HCT116 (cell line): ENCODE results near the gene SLC37A3. TPM values are rescaled to one million over a fixed set of nuclear protein-coding genes. Genes with fewer than 3 reads are reported as not detected.

Experiments used
- ATAC-seq: fragments of 200-7000 bp; cut with Tn5 transposase; 2 replicates; pipeline ENCODE4 v1.9.1; 2020; ENCODE audit warnings: mild to moderate bottlenecking, moderate library complexity
- BruUV-seq: library from RNA; stranded (reverse); fragments of 400-500 nt; replicated peaks from 2 replicates; lab custom pipeline; 2021; lab: Mats Ljungman, UMichigan
- CTCF ChIA-PET: fragments of 300-600 bp; sonication (Branson Sonifier 250); formaldehyde crosslinking; loops from one replicate; lab custom pipeline; 2021; ENCODE audit warnings: antibody characterized with exemption; lab: Charles Lee
- POLR2A ChIA-PET: fragments of 300-600, 350-600 bp; sonication (Branson Sonifier 250); formaldehyde crosslinking; loops from one replicate; lab custom pipeline; 2021; ENCODE audit warnings: antibody characterized with exemption; lab: Charles Lee
- RAD21 ChIA-PET, 2 experiments: fragments of 300-600 bp; sonication (Branson Sonifier 250); formaldehyde crosslinking; loops; one replicate each; lab custom pipeline; 2023; ENCODE audit warnings: low total read pairs in 2 of 2; ENCODE audit not compliant: uncharacterized antibody in 2 of 2, unreplicated experiment in 2 of 2, low non-redundant PET in 1 of 2; lab: Charles Lee
- DNase-seq: peaks from one replicate; pipeline ENCODE4 v3.0.0-alpha.2; 2010; ENCODE audit warnings: low read depth, low spot score
- H2AFZ ChIP-seq: fragments of 200-600 bp; shearing (Covaris generic), sonication (generic); 2 replicates; pipeline ENCODE4 v1.6.1; 2017; ENCODE audit warnings: low read depth, mixed run types, mixed read lengths, antibody characterized with exemption, low read length; ENCODE audit not compliant: poor library complexity, severe bottlenecking
- H3K27ac ChIP-seq: 2 replicates; pipeline ENCODE4 v1.5.1; 2012; ENCODE audit warnings: low read depth, low read length
- H3K27me3 ChIP-seq: fragments of 200-600 bp; sonication (generic); 2 replicates; pipeline ENCODE4 v1.6.1; 2016; ENCODE audit warnings: mixed run types, low read length, mixed read lengths; ENCODE audit not compliant: insufficient read depth
- H3K36me3 ChIP-seq, 2 experiments: fragments of 200-500 bp in 1 of 2; fragments of 200-600 bp in 1 of 2; sonication (Bioruptor generic) in 1 of 2; sonication (generic) in 1 of 2; 2 replicates each; pipeline versions ENCODE4 v1.5.1 to v1.6.1; 2014 to 2016; ENCODE audit warnings: low read length in 2 of 2, inconsistent platforms in 1 of 2, mixed read lengths in 1 of 2, mixed run types in 1 of 2; ENCODE audit not compliant: insufficient read depth in 2 of 2, control insufficient read depth in 1 of 2
- H3K4me1 ChIP-seq, 2 experiments: fragments of 200-600 bp in 1 of 2; sonication (generic) in 1 of 2; 2 replicates each; pipeline versions ENCODE4 v1.5.1 to v1.6.1; 2012 to 2017; ENCODE audit warnings: low read length in 2 of 2, inconsistent platforms in 1 of 2, mild to moderate bottlenecking in 1 of 2, mixed read lengths in 1 of 2, mixed run types in 1 of 2, moderate library complexity in 1 of 2; ENCODE audit not compliant: insufficient read depth in 2 of 2, control insufficient read depth in 1 of 2
- H3K4me2 ChIP-seq: fragments of 200-600 bp; sonication (generic); 2 replicates; pipeline ENCODE4 v1.6.1; 2017; ENCODE audit warnings: mixed run types, low read length, mixed read lengths
- H3K4me3 ChIP-seq, 2 experiments: fragments of 200-600 bp in 1 of 2; sonication (generic) in 1 of 2; replicated peaks in 1 of 2; 2 replicates each; pipeline ENCODE4 v1.5.1; 2011 to 2016; ENCODE audit warnings: low read length in 2 of 2, control low read depth in 1 of 2, low read depth in 1 of 2, mild to moderate bottlenecking in 1 of 2, mixed read lengths in 1 of 2, mixed run types in 1 of 2
- H3K79me2 ChIP-seq: fragments of 200-600 bp; sonication (generic); 2 replicates; pipeline ENCODE4 v1.6.1; 2017; ENCODE audit warnings: mild to moderate bottlenecking, mixed run types, low read length, moderate library complexity, mixed read lengths; ENCODE audit not compliant: insufficient read depth
- H3K9ac ChIP-seq: fragments of 200-600 bp; sonication (generic); 2 replicates; pipeline ENCODE4 v1.6.1; 2016; ENCODE audit warnings: low read length, mixed read lengths
- H3K9me2 ChIP-seq: fragments of 200-600 bp; sonication (generic), shearing (Covaris generic); 2 replicates; pipeline ENCODE4 v1.6.1; 2017; ENCODE audit warnings: mixed run types, mild to moderate bottlenecking, moderate library complexity; ENCODE audit not compliant: insufficient read depth
- H3K9me3 ChIP-seq, 2 experiments: fragments of 200-500 bp in 1 of 2; fragments of 200-600 bp in 1 of 2; sonication (Bioruptor generic) in 1 of 2; sonication (generic) in 1 of 2; 2 replicates each; pipeline ENCODE4 v1.6.1; 2014 to 2017; ENCODE audit warnings: low read length in 2 of 2, mixed read lengths in 2 of 2, inconsistent platforms in 1 of 2, low read depth in 1 of 2, mild to moderate bottlenecking in 1 of 2, mixed run types in 1 of 2, moderate library complexity in 1 of 2; ENCODE audit not compliant: control insufficient read depth in 1 of 2, insufficient read depth in 1 of 2
- H4K20me1 ChIP-seq: fragments of 200-600 bp; sonication (generic), shearing (Covaris generic); 2 replicates; pipeline ENCODE4 v1.6.1; 2017; ENCODE audit warnings: mixed run types, mild to moderate bottlenecking, moderate library complexity; ENCODE audit not compliant: insufficient read depth
- ATF3 ChIP-seq: IDR thresholded peaks from 2 replicates; pipeline ENCODE4 v1.6.1; 2012
- CBX3 ChIP-seq: IDR thresholded peaks from 2 replicates; pipeline ENCODE4 v1.6.1; 2012; ENCODE audit warnings: low read depth
- CEBPB ChIP-seq: IDR thresholded peaks from 2 replicates; pipeline ENCODE4 v1.6.1; 2012; ENCODE audit warnings: low read depth
- CTCF ChIP-seq, 3 experiments: fragments of 200-600 bp in 1 of 3; sonication (generic) in 1 of 3; IDR thresholded peaks in 2 of 3; conservative IDR thresholded peaks in 1 of 3; 2 replicates each; pipeline ENCODE4 v1.5.1; 2012 to 2017; ENCODE audit warnings: low read depth in 2 of 3, low read length in 2 of 3, antibody characterized with exemption in 1 of 3, borderline replicate concordance in 1 of 3, control low read depth in 1 of 3, mild to moderate bottlenecking in 1 of 3, mixed read lengths in 1 of 3, mixed run types in 1 of 3, moderate library complexity in 1 of 3; ENCODE audit not compliant: insufficient read depth in 1 of 3
- ELF1 ChIP-seq: IDR thresholded peaks from 2 replicates; pipeline ENCODE4 v1.6.1; 2012; ENCODE audit warnings: low read depth, borderline replicate concordance
- EZH2 ChIP-seq: fragments of 200-600 bp; sonication (generic); IDR thresholded peaks from 2 replicates; pipeline ENCODE4 v1.6.1; 2017; ENCODE audit warnings: antibody characterized with exemption, mixed run types
- EZH2phosphoT487 ChIP-seq: fragments of 200-600 bp; IDR thresholded peaks from 2 replicates; pipeline ENCODE4 v1.6.1; 2018; ENCODE audit warnings: antibody characterized with exemption, borderline replicate concordance
- FOSL1 ChIP-seq: IDR thresholded peaks from 2 replicates; pipeline ENCODE4 v1.6.1; 2012; ENCODE audit warnings: low read depth
- JUND ChIP-seq: IDR thresholded peaks from 2 replicates; pipeline ENCODE4 v1.6.1; 2012
- MAX ChIP-seq: IDR thresholded peaks from 2 replicates; pipeline ENCODE4 v1.6.1; 2012
- POLR2A ChIP-seq: IDR thresholded peaks from 2 replicates; pipeline ENCODE4 v1.7.0; 2011; ENCODE audit warnings: borderline replicate concordance; ENCODE audit not compliant: insufficient read depth, insufficient read length; ENCODE audit errors: extremely low read depth
- POLR2AphosphoS5 ChIP-seq: IDR thresholded peaks from 2 replicates; pipeline ENCODE4 v1.6.1; 2011; ENCODE audit warnings: mild to moderate bottlenecking, low read depth, low read length, moderate library complexity
- RAD21 ChIP-seq: IDR thresholded peaks from 2 replicates; pipeline ENCODE4 v1.6.1; 2012; ENCODE audit warnings: low read depth, mild to moderate bottlenecking
- REST ChIP-seq: IDR thresholded peaks from 2 replicates; pipeline ENCODE4 v1.6.1; 2012; ENCODE audit warnings: low read depth
- SP1 ChIP-seq: IDR thresholded peaks from 2 replicates; pipeline ENCODE4 v1.6.1; 2012; ENCODE audit warnings: low read depth
- TCF7L2 ChIP-seq: IDR thresholded peaks from 2 replicates; pipeline ENCODE4 v1.7.0; 2011; ENCODE audit warnings: borderline replicate concordance, inconsistent platforms; ENCODE audit not compliant: insufficient read depth, insufficient read length; ENCODE audit errors: extremely low read depth
- YY1 ChIP-seq: IDR thresholded peaks from 2 replicates; pipeline ENCODE4 v1.6.1; 2011; ENCODE audit warnings: low read length, low read depth, moderate library complexity, mild to moderate bottlenecking; ENCODE audit not compliant: insufficient replicate concordance; ENCODE audit errors: extremely low read depth
- ZBTB33 ChIP-seq: IDR thresholded peaks from 2 replicates; pipeline ENCODE4 v1.6.1; 2011; ENCODE audit warnings: mild to moderate bottlenecking, low read length, moderate library complexity; ENCODE audit not compliant: insufficient replicate concordance; ENCODE audit errors: extremely low read depth
- ZFX ChIP-seq: fragments of 450-650 bp; IDR thresholded peaks from 2 replicates; pipeline ENCODE4 v1.6.1; 2017
- ZNF274 ChIP-seq: fragments of 200-500 bp; sonication (Bioruptor generic); IDR thresholded peaks from 2 replicates; pipeline ENCODE4 v1.6.1; 2014; ENCODE audit warnings: mild to moderate bottlenecking, low read depth, low read length, inconsistent platforms
- intact Hi-C: fragments of 100-400 bp; cut with micrococcal nuclease; formaldehyde crosslinking; loops from 2 replicates; pipeline ENCODE4 v1.10.0; 2022
- total RNA-seq: library from RNA; stranded (reverse); gene quantifications from one replicate; pipeline ENCODE4 v1.2.1, GENCODE V29; 2021; ENCODE audit not compliant: unreplicated experiment

Gene SLC37A3
- total RNA-seq, 1 experiment from 2014 or later, result 41.8 TPM

GRCh38 chr7:140435252-140435895 is 37.0 kb upstream of the SLC37A3 start:
- Histone ChIP-seq H3K27me3 (no peaks in the 10 kb centered on the region), H3K36me3 (no peaks in the 10 kb centered on the region), H3K9me3 (no peaks in the 10 kb centered on the region), H4K20me1 (no peaks in the 10 kb centered on the region), H3K79me2 (no peaks in the 10 kb centered on the region), H3K4me2 (no peak overlapping the region), H3K27ac (no peak overlapping the region)
- BruUV-seq, result no TSS peak
- RAD21 ChIA-PET, result no interaction called here
- DNase-seq (no peak), ATAC-seq (no peak)
- intact Hi-C loops, result no loop called here
- TF ChIP-seq TCF7L2 (no peak), ATF3 (no peak), CBX3 (no peak), EZH2phosphoT487 (no peak), YY1 (no peak), SP1 (no peak), RAD21 (no peak), EZH2 (no peak), ZBTB33 (no peak), REST (no peak), FOSL1 (no peak), POLR2A (no peak), MAX (no peak), CTCF (IDR thresholded peaks at IDR 0.05 in 2 of 3, conservative IDR thresholded peaks at IDR 0.05 in 1 of 3; ENCODE audit: borderline replicate concordance in 1 of 3, insufficient read depth in 1 of 3, low read depth in 2 of 3, low read length in 2 of 3) (no peak), JUND (no peak), ZFX (no peak), ZNF274 (no peak), CEBPB (no peak), ELF1 (no peak), POLR2AphosphoS5 (no peak)
- TF ChIP-seq, all 23 proteins: peak for 0
- CTCF ChIA-PET, result no interaction called here
- H3K4me3 ChIP-seq, result no peak overlapping the region
- H2AFZ ChIP-seq, result no peak overlapping the region
- POLR2A ChIA-PET, result no interaction called here
- H3K4me1 ChIP-seq, result no peaks in the 10 kb centered on the region; a peak in 1 of 4 replicates
- H3K9ac ChIP-seq, result no peak overlapping the region
- H3K9me2 ChIP-seq, result no peaks in the 10 kb centered on the region
